MCF 10A (cell line): ENCODE results near the gene VARS1. TPM values are rescaled to one million over a fixed set of nuclear protein-coding genes. Genes with fewer than 3 reads are reported as not detected.
A peak's percentile ranks its signal among the peaks of the same experiment; 100 is the strongest.

Experiments
- BruUV-seq: library from RNA; stranded (reverse); fragments of 400-500 nt; replicated peaks from 2 replicates; lab custom pipeline; 2021; lab: Mats Ljungman, UMichigan
- CTCF ChIA-PET: fragments of 300-600 bp; sonication (Branson Sonifier 250); formaldehyde crosslinking; extraction: SDS; loops from one replicate; lab custom pipeline; 2021; ENCODE audit warnings: antibody characterized with exemption, inconsistent platforms; lab: Yijun Ruan, JAX
- POLR2A ChIA-PET: fragments of 300-600, 350-650 bp; sonication (Branson Sonifier 250); formaldehyde crosslinking; extraction: SDS; loops from one replicate; lab custom pipeline; 2020; ENCODE audit warnings: antibody characterized with exemption, inconsistent platforms; lab: Yijun Ruan, JAX
- DNase-seq: peaks from one replicate; pipeline ENCODE4 v3.0.0-alpha.2; 2018; ENCODE audit not compliant: unreplicated experiment
- H3K27ac Mint-ChIP-seq: one replicate; pipeline ENCODE4 v1.8.0; 2022; ENCODE audit warnings: mild to moderate bottlenecking, low read depth, mixed read lengths; ENCODE audit not compliant: unreplicated experiment
- H3K27me3 Mint-ChIP-seq: one replicate; pipeline ENCODE4 v1.8.0; 2022; ENCODE audit warnings: mixed read lengths; ENCODE audit not compliant: insufficient read depth, unreplicated experiment
- H3K36me3 Mint-ChIP-seq: one replicate; pipeline ENCODE4 v1.8.0; 2022; ENCODE audit warnings: mild to moderate bottlenecking, moderate library complexity, mixed read lengths; ENCODE audit not compliant: insufficient read depth, unreplicated experiment
- H3K4me1 Mint-ChIP-seq: one replicate; pipeline ENCODE4 v1.8.0; 2022; ENCODE audit warnings: mixed read lengths; ENCODE audit not compliant: insufficient read depth, unreplicated experiment
- H3K4me3 Mint-ChIP-seq: one replicate; pipeline ENCODE4 v1.8.0; 2022; ENCODE audit warnings: mild to moderate bottlenecking, moderate library complexity, mixed read lengths; ENCODE audit not compliant: unreplicated experiment
- H3K9me3 Mint-ChIP-seq: one replicate; pipeline ENCODE4 v1.8.0; 2022; ENCODE audit warnings: mixed read lengths; ENCODE audit not compliant: unreplicated experiment
- CTCF ChIP-seq: fragments of 200-600 bp; IDR thresholded peaks from one replicate; pipeline ENCODE4 v1.8.0; 2022; ENCODE audit warnings: antibody characterized with exemption, mild to moderate bottlenecking; ENCODE audit not compliant: unreplicated experiment
- intact Hi-C: fragments of 100-400 bp; cut with micrococcal nuclease; formaldehyde crosslinking; loops from 2 replicates; pipeline ENCODE4 v1.14.1; 2022
- total RNA-seq: library from RNA; stranded (reverse); gene quantifications from 2 replicates; pipeline ENCODE4 v1.2.3, GENCODE V29; 2022

VARS1 gene
- total RNA-seq, 1 experiment from 2014 or later, result 200 TPM

- ChIA-PET POLR2A (interaction anchor here (0.6 to 2.0 kb wide), 18 partner anchors 12 to 99 kb away, joined by 3 to 17 read pairs (median 4); partner anchors contain the start of genes CLIC1, HSPA1A, HSPA1B and HSPA1L), CTCF (interaction anchor here (0.6 to 1.3 kb wide), 6 partner anchors 10 to 57 kb away, joined by 3 to 4 read pairs (median 3); partner anchors contain the start of gene VARS1)
- intact Hi-C loops, result loop anchor here (1.0 to 10.0 kb wide), 2 partner anchors 87 to 231 kb away; partner anchors contain the start of genes ATP6V1G2, DDX39B and NFKBIL1
- Mint-ChIP-seq H3K9me3 (no peaks in the 10 kb centered on the region), H3K4me1 (peaks cover 26% of the 10 kb centered on the region), H3K36me3 (peaks cover 20% of the 10 kb centered on the region), H3K27ac (peak overlapping the region; percentile 73), H3K4me3 (peak overlapping the region; percentile 30), H3K27me3 (no peaks in the 10 kb centered on the region)
- TF ChIP-seq CTCF, result no peak
- no TSS peak for BruUV-seq
- DNase-seq, result no peak
These were observed 19.7 kb downstream of the VARS1 start for GRCh38 chr6:31775633-31776484.

DNA sequence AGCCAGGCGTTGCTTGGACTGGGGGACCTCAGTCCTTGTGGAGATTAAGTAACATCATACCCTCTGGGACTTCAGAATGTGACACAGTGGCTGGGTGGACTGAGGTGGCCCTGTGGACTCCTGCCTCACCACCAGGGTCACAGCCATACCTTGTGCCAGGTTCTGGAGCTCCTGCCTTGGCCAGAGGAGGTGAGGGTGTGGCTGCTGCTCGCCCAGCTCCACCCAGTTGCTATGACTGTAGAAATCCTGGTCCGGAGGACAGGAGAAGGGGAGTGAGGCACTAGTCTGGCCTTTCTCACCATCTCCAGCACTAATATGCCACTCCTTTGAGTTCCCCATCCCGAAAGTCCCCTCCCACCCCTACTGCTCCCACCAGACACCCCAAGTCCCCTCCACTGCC, 20.4 kb downstream of the VARS1 start:
- no peaks in the 10 kb centered on the region for H3K9me3 Mint-ChIP-seq
- peaks cover 26% of the 10 kb centered on the region for H3K4me1 Mint-ChIP-seq
- peak; percentile 43 for DNase-seq
- peak overlapping the region; percentile 30 for H3K4me3 Mint-ChIP-seq
- H3K36me3 Mint-ChIP-seq, result peaks cover 20% of the 10 kb centered on the region
- no peaks in the 10 kb centered on the region for H3K27me3 Mint-ChIP-seq
- CTCF ChIA-PET, result interaction anchor here (0.6 to 1.3 kb wide), 7 partner anchors 11 to 57 kb away, joined by 3 to 4 read pairs (median 3); partner anchors contain the start of gene VARS1
- intact Hi-C loops, result loop anchor here (1.0 to 10.0 kb wide), 2 partner anchors 88 to 230 kb away; partner anchors contain the start of genes ATP6V1G2, DDX39B and NFKBIL1
- TF ChIP-seq CTCF, result no peak
- BruUV-seq, result no TSS peak
- H3K27ac Mint-ChIP-seq, result peak overlapping the region; percentile 73
- POLR2A ChIA-PET, result interaction anchor here (0.6 to 2.0 kb wide), 22 partner anchors 10 to 211 kb away, joined by 3 to 17 read pairs (median 4); partner anchors contain the start of genes CFB, CLIC1, HSPA1A and HSPA1B

GRCh38 chr6:31771992-31772358, 23.6 kb downstream of the VARS1 start:
- Mint-ChIP-seq H3K27me3 (no peaks in the 10 kb centered on the region), H3K4me3 (no peak overlapping the region), H3K9me3 (no peaks in the 10 kb centered on the region), H3K4me1 (peaks cover 17% of the 10 kb centered on the region), H3K36me3 (peaks cover 2% of the 10 kb centered on the region), H3K27ac (no peak overlapping the region)
- BruUV-seq, result no TSS peak
- ChIA-PET CTCF (interaction anchor here (0.6 to 2.0 kb wide), 6 partner anchors 11 to 186 kb away, joined by 3 to 8 read pairs (median 4); no protein-coding TSS in a partner anchor), POLR2A (interaction anchor here (1.0 to 1.5 kb wide), 4 partner anchors 22 to 55 kb away, joined by 3 to 6 read pairs (median 4); partner anchors contain the start of genes CLIC1, HSPA1A, HSPA1B and HSPA1L)
- no peak for TF ChIP-seq CTCF
- intact Hi-C loops, result loop anchor here (10.0 kb wide), 1 partner anchor 227 kb away; the partner anchor contains the start of genes ATP6V1G2, DDX39B and NFKBIL1
- no peak for DNase-seq
